Suprapubic skin (tissue), 4 donors: Measurements from ENCODE around the gene GCM1.

Experiments used
- CTCF ChIP-seq, 2 donors: fragments of 200-600 bp in 1 of 2; fragments of 450-650 bp in 1 of 2; sonication (generic) in 1 of 2; IDR thresholded peaks; one replicate each; pipeline ENCODE4 v1.5.1; 2016 to 2019; ENCODE audit warnings: antibody characterized with exemption in 2 of 2, mild to moderate bottlenecking in 1 of 2, moderate library complexity in 1 of 2
- POLR2A ChIP-seq, 2 donors: fragments of 450-650 bp; IDR thresholded peaks; one replicate each; pipeline ENCODE4 v1.6.1; 2017; ENCODE audit warnings: antibody characterized with exemption in 2 of 2, mild to moderate bottlenecking in 2 of 2, moderate library complexity in 2 of 2
- POLR2AphosphoS5 ChIP-seq, 3 donors: sonication (generic); formaldehyde crosslinking; IDR thresholded peaks; one replicate each; pipeline ENCODE4 v1.6.1; 2017; ENCODE audit warnings: antibody characterized with exemption in 3 of 3

DNA sequence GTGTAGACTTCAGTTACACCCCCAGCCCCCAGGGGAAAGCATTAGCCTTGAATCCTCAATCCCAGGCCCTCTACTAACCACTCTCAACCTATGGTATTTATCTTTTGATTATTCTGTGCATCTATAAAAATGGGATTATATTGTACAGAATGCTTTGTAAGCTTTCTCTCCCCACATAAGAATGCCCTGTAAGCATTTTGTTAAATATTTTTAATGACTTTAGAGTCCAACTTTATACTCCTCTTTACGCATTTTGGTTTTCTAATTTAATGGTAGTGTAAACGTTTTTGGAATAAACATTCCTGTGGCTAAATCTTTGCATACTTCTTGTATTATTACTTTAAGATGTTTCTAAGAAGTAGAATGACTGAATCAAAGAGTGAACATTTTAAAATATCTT, 48.1 kb downstream of the GCM1 start:
- no peak for TF ChIP-seq POLR2A (IDR thresholded peaks at IDR 0.05)
- TF ChIP-seq CTCF (IDR thresholded peaks at IDR 0.05): no peak
- no peak for TF ChIP-seq POLR2AphosphoS5 (IDR thresholded peaks at IDR 0.05)
